DMS 273 treated with DMSO at 0.1 percent for 48 hours (cell line): ENCODE measurements around the gene MEOX2.

Experiments used
- DNase-seq: peaks from one replicate; lab custom pipeline; 2025; lab: John Stamatoyannopoulos, UW

MEOX2 gene

GRCh38 chr7:15686295-15686956 lies at the start of gene MEOX2:
TSS of gene MEOX2 (minus strand) at chr7:15686683. CDS start at chr7:15686402, 281 bp downstream.
- DNase-seq: no peak

- DNase-seq: no peak
Measured at GRCh38 chr7:15729746-15730145, 43.3 kb upstream of the MEOX2 start.

- no peak for DNase-seq
Measured at GRCh38 chr7:15725051-15725450, 38.6 kb upstream of the MEOX2 start.

- no peak for DNase-seq
Measured at GRCh38 chr7:15723841-15724240, 37.4 kb upstream of the MEOX2 start.

- peak; percentile 11 for DNase-seq
Measured at GRCh38 chr7:15720849-15721471, 34.5 kb upstream of the MEOX2 start.

GRCh38 chr7:15719311-15719710 lies 32.8 kb upstream of the MEOX2 start:
- DNase-seq: no peak

GRCh38 chr7:15715435-15715834 lies 29.0 kb upstream of the MEOX2 start:
- DNase-seq: no peak

- no peak for DNase-seq
Measured at GRCh38 chr7:15709978-15710377, 23.5 kb upstream of the MEOX2 start.

- DNase-seq: no peak
Measured at GRCh38 chr7:15707570-15707969, 21.1 kb upstream of the MEOX2 start.

- DNase-seq: no peak
Measured at GRCh38 chr7:15703732-15704131, 17.2 kb upstream of the MEOX2 start.

- DNase-seq: no peak
Measured at GRCh38 chr7:15692501-15693020, 6.1 kb upstream of the MEOX2 start.

GRCh38 chr7:15688911-15689310 lies 2.4 kb upstream of the MEOX2 start:
- no peak for DNase-seq

GRCh38 chr7:15688279-15688626 lies 1.8 kb upstream of the MEOX2 start:
- DNase-seq: no peak

GRCh38 chr7:15687546-15688278 lies 1.2 kb upstream of the MEOX2 start:
- DNase-seq: no peak

- no peak for DNase-seq
Measured at GRCh38 chr7:15686957-15687545, 568 bp upstream of the MEOX2 start.

- peak; percentile 65 for DNase-seq
Measured at GRCh38 chr7:15685358-15686294, 857 bp downstream of the MEOX2 start.

- DNase-seq: no peak
Measured at GRCh38 chr7:15684871-15685270, 1.6 kb downstream of the MEOX2 start.

GRCh38 chr7:15684111-15684800 lies 2.2 kb downstream of the MEOX2 start:
- DNase-seq: no peak

- no peak for DNase-seq
Measured at GRCh38 chr7:15682751-15683245, 3.7 kb downstream of the MEOX2 start.

- no peak for DNase-seq
Measured at GRCh38 chr7:15682111-15682510, 4.4 kb downstream of the MEOX2 start.

GRCh38 chr7:15681631-15682030 lies 4.9 kb downstream of the MEOX2 start:
- DNase-seq: no peak
